Measurements from ENCODE around the gene RNASE1.
"Not testable (repeated sequence)": the region's sequence is repeated elsewhere in the genome, so short reads cannot be mapped to it uniquely, and the experiment has no call there.

The RNASE1 gene

DNA sequence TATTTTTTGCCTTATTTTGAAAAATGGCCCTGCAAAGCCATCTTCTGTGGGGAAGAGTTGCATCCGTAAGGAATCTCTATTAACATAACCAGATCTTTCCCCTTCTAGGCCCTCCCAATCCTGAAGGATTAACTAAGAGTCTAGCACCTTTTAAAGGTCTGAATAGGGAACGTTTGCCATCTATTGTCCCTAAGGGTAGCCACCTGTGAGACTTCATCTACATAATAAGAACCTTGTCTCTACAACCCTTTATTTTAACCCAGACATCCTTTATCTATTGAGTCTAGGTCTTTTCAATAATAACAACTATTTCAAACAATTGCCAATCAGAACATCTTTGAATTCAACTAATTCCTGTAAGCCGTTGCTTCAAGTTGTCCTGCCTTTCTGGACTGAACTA lies 30.0 kb downstream of the RNASE1 start:
- no peak for DNase-seq (ENCODE audit: low read depth)

DNA sequence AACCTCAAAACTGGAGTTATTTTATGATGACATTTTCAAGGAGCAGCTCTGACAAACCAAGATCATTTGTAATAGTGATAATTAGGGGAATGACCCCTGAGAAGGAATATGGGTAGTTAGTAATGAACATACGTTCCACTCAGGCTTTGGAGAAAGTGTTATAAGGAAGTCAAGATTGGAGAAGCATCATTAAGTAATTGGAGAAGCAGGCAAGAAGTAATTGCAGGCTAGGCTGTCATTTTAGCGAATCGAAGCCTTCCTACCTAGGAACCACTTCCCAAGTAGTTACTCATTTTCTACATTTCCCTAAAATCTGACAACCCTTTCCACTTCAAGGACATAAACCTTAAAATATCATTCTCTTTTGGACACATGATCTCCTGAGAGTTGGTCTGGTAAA lies 33.2 kb downstream of the RNASE1 start:
- no peak for DNase-seq (ENCODE audit: low read depth)

DNA sequence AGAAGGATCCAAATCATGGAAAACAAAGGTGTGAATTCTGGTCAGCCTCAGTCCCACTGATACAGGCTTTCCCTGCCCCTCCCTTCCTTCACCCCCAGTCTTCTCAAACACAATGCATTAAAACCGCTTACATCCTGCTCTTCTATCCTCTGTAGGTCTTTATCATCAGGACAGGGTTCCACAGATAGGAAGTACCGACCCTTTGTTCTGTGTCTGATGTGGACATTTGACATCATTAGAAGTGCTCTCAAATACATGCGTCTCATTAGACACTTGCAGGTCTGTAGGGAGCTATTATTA lies 34.1 kb downstream of the RNASE1 start:
- no peak for DNase-seq (ENCODE audit: low read depth)

DNA sequence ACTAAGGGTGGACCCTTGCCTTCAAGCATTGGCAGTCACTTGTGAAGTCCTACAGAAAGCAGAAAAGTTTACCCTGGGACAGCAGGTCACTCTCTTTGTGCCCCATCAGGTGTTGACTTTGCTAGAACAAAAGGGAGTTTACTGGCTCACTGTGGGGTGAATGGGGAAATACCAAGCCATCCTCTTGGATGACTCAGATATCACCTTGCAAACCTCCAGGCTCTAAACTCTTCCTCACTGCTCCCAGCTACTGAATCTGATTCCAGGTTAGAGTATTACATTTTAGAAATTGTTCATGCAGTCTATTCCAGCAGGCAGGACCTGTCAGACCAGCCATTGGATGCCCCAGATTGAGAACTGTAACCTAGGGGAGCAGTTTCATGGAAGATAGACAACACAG lies 41.7 kb downstream of the RNASE1 start:
- DNase-seq (ENCODE audit: low read depth), result no peak

DNA sequence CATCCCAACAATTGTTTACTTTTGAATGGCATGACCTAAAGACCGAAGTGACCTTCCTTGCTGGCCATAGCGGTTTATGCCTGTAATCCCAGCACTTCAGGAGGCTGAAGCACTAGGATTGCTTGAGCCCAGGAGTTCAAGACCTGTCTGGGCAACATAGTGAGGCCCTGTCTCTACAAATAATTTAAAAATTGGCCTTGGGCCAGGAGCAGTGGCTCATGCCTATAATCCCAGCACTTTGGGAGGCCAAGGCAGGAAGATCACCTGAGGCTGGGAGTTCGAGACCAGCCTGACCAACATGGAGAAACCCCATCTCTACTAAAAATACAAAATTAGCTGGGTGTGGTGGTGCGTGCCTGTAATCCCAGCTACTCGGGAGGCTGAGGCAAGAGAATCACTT lies 43.2 kb downstream of the RNASE1 start:
- DNase-seq (ENCODE audit: low read depth), result not testable (repeated sequence)

DNA sequence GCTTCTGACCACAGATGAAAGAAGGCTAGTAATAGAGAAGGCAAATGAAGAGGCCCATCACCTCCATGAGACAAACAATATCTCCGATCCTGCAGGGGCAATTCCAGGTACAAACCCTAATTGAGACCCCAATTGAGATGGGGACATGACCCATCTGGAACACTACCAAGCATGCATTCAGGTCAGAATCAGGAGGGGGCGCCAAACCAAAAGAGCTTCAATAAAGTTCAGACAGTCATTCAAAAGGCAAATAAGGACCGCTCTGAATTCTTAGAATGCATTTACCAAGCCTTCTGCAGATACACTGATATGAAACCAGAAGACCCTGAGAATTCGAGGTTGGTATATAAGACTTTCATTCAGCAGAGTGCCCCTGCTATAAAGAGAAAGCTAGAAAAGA lies 44.7 kb downstream of the RNASE1 start:
- DNase-seq (ENCODE audit: low read depth), result no peak

DNA sequence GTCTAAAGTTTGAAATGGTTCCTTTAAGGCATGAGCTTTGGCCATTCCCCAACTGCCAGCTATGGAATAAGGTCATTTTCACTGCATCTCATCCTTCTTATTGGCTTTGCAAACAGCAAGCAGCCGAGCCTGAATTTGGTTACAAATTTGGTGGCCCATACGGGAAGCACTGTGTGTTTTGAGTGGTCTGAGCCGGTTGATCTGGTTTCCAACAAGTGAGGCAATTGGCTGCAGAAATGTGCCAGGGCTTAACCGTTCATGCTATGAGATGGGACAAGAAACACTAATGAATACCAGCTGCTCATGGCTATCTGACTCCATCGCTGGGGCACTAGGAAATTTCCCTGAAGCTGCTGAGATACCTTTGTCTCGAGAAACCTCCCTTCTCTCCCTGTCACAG lies 47.6 kb downstream of the RNASE1 start:
- DNase-seq (ENCODE audit: low read depth), result no peak

DNA sequence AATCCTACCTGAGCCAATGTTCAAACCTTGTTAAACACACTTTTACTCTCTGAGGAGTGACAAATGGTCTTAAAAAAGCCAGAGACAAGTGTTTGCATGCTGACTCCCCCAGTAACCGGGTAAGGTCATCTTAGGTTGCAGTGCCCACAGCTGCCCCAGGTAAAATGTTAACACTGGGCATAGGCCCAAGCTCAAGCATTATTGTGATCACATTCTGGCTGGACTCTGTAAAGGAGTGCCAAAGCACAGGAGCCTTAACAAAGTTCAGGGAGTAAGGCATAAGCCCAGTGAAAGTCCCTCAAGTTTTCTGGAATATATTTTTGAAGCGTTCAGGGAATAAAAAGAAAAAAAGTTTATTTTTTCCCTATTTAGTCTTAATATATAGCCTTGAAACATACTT lies 48.3 kb downstream of the RNASE1 start:
- DNase-seq (ENCODE audit: low read depth), result no peak

DNA sequence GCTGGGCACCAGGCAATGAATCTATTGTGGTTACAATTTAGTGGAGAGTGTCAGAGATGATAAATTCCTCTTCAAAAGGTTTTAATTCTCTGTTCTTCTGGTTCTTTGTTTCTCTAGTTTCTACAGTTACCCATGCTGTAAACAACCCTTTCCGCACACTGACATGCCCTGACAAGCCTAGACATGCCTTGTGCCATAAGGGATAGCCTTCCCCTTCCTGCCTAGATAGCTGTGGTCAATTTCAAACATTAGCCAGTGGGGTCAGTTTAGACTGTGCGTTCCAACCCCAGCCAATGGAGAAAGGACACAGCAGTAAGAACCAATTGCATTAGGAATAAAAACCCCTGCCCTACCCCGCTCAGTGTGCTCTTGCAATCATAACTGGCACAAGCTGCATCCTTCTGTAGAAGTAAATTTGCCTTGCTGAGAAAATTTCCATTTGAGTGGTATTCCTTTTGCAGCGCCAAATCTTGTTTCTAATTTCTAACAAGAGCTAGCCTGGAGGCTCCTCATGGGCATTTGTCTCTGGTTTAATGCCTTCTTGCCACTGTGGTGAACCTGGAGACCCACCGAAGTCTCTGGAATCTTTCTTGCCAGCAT lies 50.6 kb downstream of the RNASE1 start:
- no peak for DNase-seq (ENCODE audit: low read depth)
